ENCODE data around the gene NUP62. TPM values are rescaled to one million over a fixed set of nuclear protein-coding genes. Genes with fewer than 3 reads are reported as not detected.

Gene NUP62
- total and polyA plus RNA-seq, 2 of the 4 experiments (the other 2 are of a cell fraction), result 21.3 to 29.7 TPM

DNA sequence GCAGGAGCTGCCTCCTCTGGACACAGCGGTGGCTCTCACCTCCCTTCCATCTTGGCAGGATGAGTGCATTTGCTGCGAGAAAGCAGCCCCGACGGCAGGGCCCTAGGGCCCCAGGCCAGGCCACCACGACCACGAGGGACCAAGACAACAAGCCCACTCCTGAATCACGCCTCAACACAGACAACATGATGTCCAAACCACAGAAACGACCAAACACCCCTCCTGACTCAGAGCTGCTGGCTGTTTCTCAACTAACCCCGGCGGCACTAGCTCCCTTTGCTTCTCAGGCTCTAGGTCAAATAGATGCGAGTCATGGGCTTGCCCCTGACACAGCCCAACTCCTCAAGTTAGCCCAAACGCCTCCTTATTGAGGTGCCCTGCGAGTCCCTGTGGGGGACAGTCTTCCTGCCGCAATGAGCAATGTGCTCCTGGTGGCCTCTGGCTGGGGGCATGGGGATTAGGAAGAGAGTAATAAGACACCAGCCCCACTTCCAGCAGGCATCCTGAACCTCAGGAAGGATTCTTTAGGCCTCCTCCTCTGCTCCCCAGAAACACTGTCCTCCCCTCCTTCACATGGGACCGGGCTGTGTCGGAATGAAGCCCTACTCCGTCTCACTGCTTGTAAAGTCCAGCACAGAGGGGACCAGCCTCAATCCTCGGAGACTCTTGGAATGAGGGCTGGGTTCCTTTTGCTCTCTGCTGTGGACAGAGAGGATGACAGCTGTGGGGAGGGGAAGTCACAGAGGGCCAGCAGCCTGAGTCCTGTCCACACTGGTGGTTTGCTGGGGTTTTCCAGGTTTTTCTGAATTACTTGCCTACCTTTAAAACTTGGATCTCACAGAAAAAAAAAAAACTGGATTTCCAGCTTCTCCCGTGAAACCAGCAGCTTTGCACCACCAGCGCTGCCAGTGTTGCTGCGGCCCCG is 7.2 kb downstream of the NUP62 start:
- dilution Hi-C loops (cut with HindIII; ENCODE audit: low sequenced_read_pairs, unreplicated experiment) (no loop called here), in situ Hi-C loops (cut with MboI; ENCODE audit: low sequenced_read_pairs) (no loop called here), intact Hi-C loops (cut with micrococcal nuclease) (no loop called here)
- no peaks in the 10 kb centered on the region for H3K9me3 ChIP-seq (ENCODE audit: control insufficient read depth, insufficient read depth, low read length)
- H3K4ac ChIP-seq (ENCODE audit: low read depth, low read length), result peak overlapping the region; percentile 64
- ChIA-PET POLR2A (ENCODE audit: unreplicated experiment) (no interaction called here), CTCF (no interaction called here)
- H4K8ac ChIP-seq (ENCODE audit: low read depth in 2 of 2, low read length in 2 of 2), result peak overlapping the region in 1 of 2 experiments; percentile 45; a peak in 1 of 4 replicates
- no peak overlapping the region for H4K91ac ChIP-seq (ENCODE audit: insufficient read depth, low read depth, low read length)
- H3K23ac ChIP-seq (ENCODE audit: low read depth, low read length), result peak overlapping the region; percentile 65; the same call in 1 of the 2 replicates
- no peak overlapping the region for H2BK20ac ChIP-seq (ENCODE audit: low read depth, low read length)
- H3K27me3 ChIP-seq (ENCODE audit: control insufficient read depth, insufficient read depth, low read length), result no peaks in the 10 kb centered on the region
- peaks cover 26% of the 10 kb centered on the region for H3K36me3 ChIP-seq (ENCODE audit: control insufficient read depth, insufficient read depth, low read length)
- ATAC-seq (ENCODE audit: low read depth) (peak; percentile 85), DNase-seq (peak; percentile 81)
- H3K4me1 ChIP-seq (ENCODE audit: control insufficient read depth, insufficient read depth, low read length), result peaks cover 13% of the 10 kb centered on the region
- WGBS, 2 experiments (ENCODE audit: extremely low coverage in 2 of 2, insufficient read length in 1 of 2), result 97% methylated on average over 5 of the region's 22 CpGs; no CpG with 5 or more reads in 1 of the 2 experiments
- BruUV-seq (replicated peaks), result no TSS peak
- peak overlapping the region; percentile 48; the same call in 1 of the 2 replicates for H3K14ac ChIP-seq (replicated peaks; ENCODE audit: low read depth, low read length)
- no peak for TF ChIP-seq MAZ (IDR thresholded peaks at IDR 0.05; ENCODE audit: borderline replicate concordance, low read depth, low read length)
- TF ChIP-seq, protein P1, sequence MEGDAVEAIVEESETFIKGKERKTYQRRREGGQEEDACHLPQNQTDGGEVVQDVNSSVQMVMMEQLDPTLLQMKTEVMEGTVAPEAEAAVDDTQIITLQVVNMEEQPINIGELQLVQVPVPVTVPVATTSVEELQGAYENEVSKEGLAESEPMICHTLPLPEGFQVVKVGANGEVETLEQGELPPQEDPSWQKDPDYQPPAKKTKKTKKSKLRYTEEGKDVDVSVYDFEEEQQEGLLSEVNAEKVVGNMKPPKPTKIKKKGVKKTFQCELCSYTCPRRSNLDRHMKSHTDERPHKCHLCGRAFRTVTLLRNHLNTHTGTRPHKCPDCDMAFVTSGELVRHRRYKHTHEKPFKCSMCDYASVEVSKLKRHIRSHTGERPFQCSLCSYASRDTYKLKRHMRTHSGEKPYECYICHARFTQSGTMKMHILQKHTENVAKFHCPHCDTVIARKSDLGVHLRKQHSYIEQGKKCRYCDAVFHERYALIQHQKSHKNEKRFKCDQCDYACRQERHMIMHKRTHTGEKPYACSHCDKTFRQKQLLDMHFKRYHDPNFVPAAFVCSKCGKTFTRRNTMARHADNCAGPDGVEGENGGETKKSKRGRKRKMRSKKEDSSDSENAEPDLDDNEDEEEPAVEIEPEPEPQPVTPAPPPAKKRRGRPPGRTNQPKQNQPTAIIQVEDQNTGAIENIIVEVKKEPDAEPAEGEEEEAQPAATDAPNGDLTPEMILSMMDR (conservative IDR thresholded peaks at IDR 0.05; ENCODE audit: low read depth, low read length), result no peak
- no peak for TF ChIP-seq MAFK (IDR thresholded peaks at IDR 0.05; ENCODE audit: low read depth, low read length)
- no peak for TF ChIP-seq NFE2L2 (IDR thresholded peaks at IDR 0.05; ENCODE audit: low read depth, low read length)
- TF ChIP-seq CEBPB (IDR thresholded peaks at IDR 0.05; ENCODE audit: low read depth, low read length), result peak; percentile 76
- peak; percentile 42; the same call in 1 of the 2 replicates for TF ChIP-seq FOS (IDR thresholded peaks at IDR 0.05; ENCODE audit: low read depth, low read length)
- TF ChIP-seq CHD1 (IDR thresholded peaks at IDR 0.05; ENCODE audit: low read depth, low read length), result no peak
- peak; percentile 37; the same call in 1 of the 2 replicates for TF ChIP-seq MXI1 (IDR thresholded peaks at IDR 0.05; ENCODE audit: borderline replicate concordance, low read depth, low read length)
- H3K18ac ChIP-seq (ENCODE audit: low read depth, low read length), result no peak overlapping the region
- no peak overlapping the region for H2BK120ac ChIP-seq (ENCODE audit: low read depth, low read length)
- peak overlapping the region; percentile 67 for H2AFZ ChIP-seq (replicated peaks; ENCODE audit: low read length, poor library complexity)
- peaks cover 30 to 86% of the 10 kb centered on the region in 2 experiments for H3K79me1 ChIP-seq (ENCODE audit: low read depth in 1 of 2, low read length in 2 of 2)
- H2BK15ac ChIP-seq (ENCODE audit: low read depth, low read length), result no peak overlapping the region
- H4K5ac ChIP-seq (ENCODE audit: low read depth, low read length), result no peak overlapping the region
- peak overlapping the region; percentile 15 for H2AK5ac ChIP-seq (ENCODE audit: low read depth, low read length)
- H4K20me1 ChIP-seq (ENCODE audit: insufficient read depth, low read length), result peaks cover 45% of the 10 kb centered on the region
- no peak overlapping the region for H3K56ac ChIP-seq (ENCODE audit: extremely low read depth, insufficient read depth, low read length)
- no peak overlapping the region for H3K9ac ChIP-seq (ENCODE audit: low read depth, low read length)
- peak overlapping the region; percentile 27 for H3K27ac ChIP-seq (ENCODE audit: insufficient read depth, low read length)
- H3K4me3 ChIP-seq (ENCODE audit: insufficient read depth, low read depth, low read length), result no peak overlapping the region
- peak overlapping the region; percentile 74 for H2AK9ac ChIP-seq (replicated peaks; ENCODE audit: low read depth, low read length, poor library complexity)
- peak overlapping the region; percentile 10; the same call in 1 of the 2 replicates for H3K4me2 ChIP-seq (ENCODE audit: low read depth, low read length)
- peaks cover 12% of the 10 kb centered on the region for H3K9me1 ChIP-seq (ENCODE audit: insufficient read depth, low read length)
- peak overlapping the region; percentile 49 for H2BK5ac ChIP-seq (ENCODE audit: low read depth, low read length, poor library complexity, severe bottlenecking)
